Thyroid gland (tissue), 4 donors: ENCODE measurements around the gene ULBP2. TPM values are rescaled to one million over a fixed set of nuclear protein-coding genes. Genes with fewer than 3 reads are reported as not detected.

Source experiments
- DNase-seq, 2 donors: peaks; one replicate each; pipeline ENCODE4 v3.0.0-alpha.2; 2019
- H3K27ac ChIP-seq, 3 donors: fragments of 200-600 bp; sonication (generic); 1 replicate in 2 of 3; 2 replicates in 1 of 3; pipeline ENCODE4 v1.5.1; 2016 to 2019; ENCODE audit warnings: mild to moderate bottlenecking in 1 of 3, moderate library complexity in 1 of 3
- H3K27me3 ChIP-seq: fragments of 200-600 bp; sonication (generic); one replicate; pipeline ENCODE4 v1.5.1; 2019
- H3K36me3 ChIP-seq, 2 donors: fragments of 200-600 bp; sonication (generic); one replicate each; pipeline ENCODE4 v1.5.1; 2016 to 2019
- H3K4me1 ChIP-seq, 2 donors: fragments of 200-600 bp; sonication (generic); one replicate each; pipeline ENCODE4 v1.5.1; 2017 to 2019
- H3K4me3 ChIP-seq, 3 donors: fragments of 200-600 bp; sonication (generic); replicated peaks in 1 of 3; 1 replicate in 2 of 3; 2 replicates in 1 of 3; pipeline ENCODE4 v1.5.1; 2016; ENCODE audit warnings: mild to moderate bottlenecking in 1 of 3
- H3K9me3 ChIP-seq: fragments of 200-600 bp; sonication (generic); one replicate; pipeline ENCODE4 v1.5.1; 2017
- CTCF ChIP-seq, 6 experiments: fragments of 200-600 bp in 3 of 6; fragments of 450-650 bp in 3 of 6; sonication (generic) in 3 of 6; IDR thresholded peaks; one replicate each; pipeline ENCODE4 v1.5.1; 2016 to 2019; ENCODE audit warnings: antibody characterized with exemption in 6 of 6, mild to moderate bottlenecking in 2 of 6, inconsistent platforms in 1 of 6, moderate library complexity in 1 of 6
- POLR2A ChIP-seq, 2 donors: fragments of 450-650 bp; IDR thresholded peaks; one replicate each; pipeline ENCODE4 v1.6.1; 2017; ENCODE audit warnings: antibody characterized with exemption in 2 of 2, mild to moderate bottlenecking in 2 of 2, moderate library complexity in 1 of 2
- WGBS, 2 donors: methylation state at CpG; one replicate each; pipeline ENCODE4 v1.1.5; 2017; 5-methylcytosine and 5-hydroxymethylcytosine counted together
- intact Hi-C: fragments of 100-400 bp; cut with DNase I; formaldehyde crosslinking; loops from one replicate; pipeline ENCODE4 v1.15.1; 2023
- total RNA-seq, 4 donors: library from RNA; depleted of rRNA; stranded (reverse); fragments of >200 nt; gene quantifications; one replicate each; pipeline ENCODE4 v1.2.3, GENCODE V29; 2016

ULBP2 gene
- total RNA-seq, 4 donors from 2014 or later = 0.78 to 1.5 TPM; not detected in 2

GRCh38 chr6:149897015-149897697, 44.7 kb upstream of the ULBP2 start:
- no peak for TF ChIP-seq POLR2A (IDR thresholded peaks at IDR 0.05)
- 59 to 74% methylated on average over 13 of the region's 13 CpGs for WGBS, 2 donors
- H3K27me3 ChIP-seq = no peaks in the 10 kb centered on the region
- peak overlapping the region; percentile 27 to 60 (median 52) for H3K27ac ChIP-seq
- H3K36me3 ChIP-seq = no peaks in the 10 kb centered on the region
- no peaks in the 10 kb centered on the region for H3K9me3 ChIP-seq
- no peak overlapping the region for H3K4me3 ChIP-seq
- intact Hi-C loops = no loop called here
- peak; percentile 38 to 44 for DNase-seq
- peaks cover 9 to 36% of the 10 kb centered on the region in 2 donors for H3K4me1 ChIP-seq

GRCh38 chr6:149897855-149898744, 43.7 kb upstream of the ULBP2 start, which contains the start of gene RAET1E:
TSS of gene RAET1E (minus strand) at chr6:149898113. CDS start at chr6:149890901, 7,212 bp downstream.
- intact Hi-C loops = no loop called here
- H3K27ac ChIP-seq = peak within 1 kb of the TSS; percentile 27 to 60 (median 52)
- H3K36me3 ChIP-seq = no peaks in the 10 kb centered on the region
- peak; percentile 29 to 31 for DNase-seq
- H3K27me3 ChIP-seq = no peaks in the 10 kb centered on the region
- TF ChIP-seq POLR2A (IDR thresholded peaks at IDR 0.05) (no peak), CTCF (IDR thresholded peaks at IDR 0.05) (no peak)
- no peaks in the 10 kb centered on the region for H3K9me3 ChIP-seq
- no peak within 1 kb of the TSS for H3K4me3 ChIP-seq
- WGBS, 2 donors = 50 to 73% methylated on average over 17 of the region's 17 CpGs
- peaks cover 9 to 36% of the 10 kb centered on the region in 2 donors for H3K4me1 ChIP-seq

- H3K4me3 ChIP-seq = no peak overlapping the region
- H3K36me3 ChIP-seq = no peaks in the 10 kb centered on the region
- no peak overlapping the region for H3K27ac ChIP-seq
- H3K27me3 ChIP-seq = no peaks in the 10 kb centered on the region
- TF ChIP-seq POLR2A (IDR thresholded peaks at IDR 0.05) (no peak), CTCF (IDR thresholded peaks at IDR 0.05) (no peak)
- no peak for DNase-seq
- WGBS, 2 donors = 96 to 98% methylated on average over 9 of the region's 9 CpGs
- intact Hi-C loops = no loop called here
- H3K9me3 ChIP-seq = no peaks in the 10 kb centered on the region
- H3K4me1 ChIP-seq = peaks cover 9 to 36% of the 10 kb centered on the region in 2 donors
These were observed 42.8 kb upstream of the ULBP2 start for GRCh38 chr6:149898966-149899365.

GRCh38 chr6:149899486-149899885, 42.3 kb upstream of the ULBP2 start:
- Histone ChIP-seq H3K27me3 (no peaks in the 10 kb centered on the region), H3K4me1 (peaks cover 9 to 36% of the 10 kb centered on the region in 2 donors), H3K27ac (no peak overlapping the region), H3K36me3 (no peaks in the 10 kb centered on the region), H3K9me3 (no peaks in the 10 kb centered on the region), H3K4me3 (no peak overlapping the region)
- no peak for DNase-seq
- WGBS, 2 donors = 82 to 94% methylated on average over 6 of the region's 6 CpGs
- TF ChIP-seq POLR2A (IDR thresholded peaks at IDR 0.05) (no peak), CTCF (IDR thresholded peaks at IDR 0.05) (no peak)
- intact Hi-C loops = no loop called here

- no peak for TF ChIP-seq CTCF (IDR thresholded peaks at IDR 0.05)
- TF ChIP-seq POLR2A (IDR thresholded peaks at IDR 0.05) = no peak
- no peak for DNase-seq
- H3K27ac ChIP-seq = no peak overlapping the region
- intact Hi-C loops = no loop called here
- H3K9me3 ChIP-seq = no peaks in the 10 kb centered on the region
- 94 to 95% methylated on average over 7 of the region's 7 CpGs for WGBS, 2 donors
- no peak overlapping the region for H3K4me3 ChIP-seq
- H3K36me3 ChIP-seq = no peaks in the 10 kb centered on the region
- H3K27me3 ChIP-seq = no peaks in the 10 kb centered on the region
- H3K4me1 ChIP-seq = peaks cover 7 to 31% of the 10 kb centered on the region in 2 donors
These were observed 41.7 kb upstream of the ULBP2 start for GRCh38 chr6:149899926-149900619.
